Measurements from ENCODE around the gene CD44. TPM values are rescaled to one million over a fixed set of nuclear protein-coding genes. Genes with fewer than 3 reads are reported as not detected.
A peak's percentile ranks its signal among the peaks of the same experiment; 100 is the strongest.

CD44 gene
- total RNA-seq, 1 donor from 2014 or later, result 268 TPM

- DNase-seq (ENCODE audit: low read depth), result no peak
- no peaks in the 10 kb centered on the region for H3K36me3 ChIP-seq (ENCODE audit: control insufficient read depth, insufficient read depth, low read length)
Measured at GRCh38 chr11:35163702-35164496, 24.9 kb downstream of the CD44 start.

GRCh38 chr11:35165030-35165422 is 26.1 kb downstream of the CD44 start:
- no peak for TF ChIP-seq CTCF (IDR thresholded peaks at IDR 0.05; ENCODE audit: insufficient read depth, low read length, poor library complexity, severe bottlenecking)

More at GRCh38 chr11:35163702-35164496, 24.9 kb downstream of the CD44 start:
- peak; percentile 43 for TF ChIP-seq CTCF (IDR thresholded peaks at IDR 0.05; ENCODE audit: insufficient read depth, low read length, poor library complexity, severe bottlenecking)
- Histone ChIP-seq H3K4me3 (ENCODE audit: low read depth, low read length) (no peak overlapping the region), H3K27me3 (ENCODE audit: control insufficient read depth, insufficient read depth, low read length) (no peaks in the 10 kb centered on the region)

DNA sequence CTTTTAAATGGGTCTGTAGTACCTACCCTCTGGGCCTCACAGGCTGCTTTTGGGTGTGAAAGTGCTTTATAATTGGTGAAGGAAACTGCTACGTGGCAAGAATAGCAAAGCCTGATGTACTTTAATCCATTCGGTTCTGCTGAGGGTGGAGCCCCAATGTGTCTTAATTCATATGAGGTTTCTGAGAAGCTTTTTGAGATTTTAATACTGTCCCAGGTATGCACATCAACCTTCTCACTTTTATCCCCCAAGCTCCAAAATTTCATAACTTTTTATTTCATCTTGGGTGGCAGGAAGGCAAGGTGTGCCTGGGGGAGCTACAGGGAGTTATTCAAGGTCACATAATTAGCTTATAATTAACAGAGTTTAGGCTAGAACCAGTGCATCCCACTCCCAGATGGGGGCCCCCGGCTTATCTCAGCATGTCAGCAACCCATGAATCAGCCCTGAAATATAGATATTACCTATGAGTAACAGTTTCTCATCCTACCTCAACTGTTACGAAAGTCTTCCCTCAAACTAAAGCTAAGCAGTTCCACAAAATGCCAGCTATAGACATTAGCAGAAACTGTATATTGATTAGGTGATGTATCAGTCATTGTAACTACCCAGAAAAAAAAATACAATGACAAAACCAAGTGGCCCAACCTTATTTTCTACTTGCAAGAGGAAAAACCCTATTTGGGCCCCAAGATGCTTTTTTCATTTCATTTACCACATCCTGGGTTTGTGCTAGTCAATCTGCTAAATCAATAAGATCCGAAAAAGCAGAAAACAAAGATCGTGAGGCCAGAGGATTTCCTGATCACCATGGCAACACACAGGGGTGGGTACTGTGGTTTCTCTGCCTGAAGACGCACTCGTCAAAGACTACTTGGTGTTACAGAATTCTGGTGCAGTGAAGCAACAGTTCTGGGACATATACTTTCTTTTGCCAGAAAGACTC is 26.7 kb downstream of the CD44 start:
- DNase-seq (ENCODE audit: low read depth), result no peak
- TF ChIP-seq CTCF (IDR thresholded peaks at IDR 0.05; ENCODE audit: insufficient read depth, low read length, poor library complexity, severe bottlenecking), result no peak
- Histone ChIP-seq H3K36me3 (ENCODE audit: control insufficient read depth, insufficient read depth, low read length) (no peaks in the 10 kb centered on the region), H3K4me3 (ENCODE audit: low read depth, low read length) (no peak overlapping the region), H3K27me3 (ENCODE audit: control insufficient read depth, insufficient read depth, low read length) (no peaks in the 10 kb centered on the region)

More at GRCh38 chr11:35165030-35165422, 26.1 kb downstream of the CD44 start:
- DNase-seq (ENCODE audit: low read depth), result no peak
- H3K27me3 ChIP-seq (ENCODE audit: control insufficient read depth, insufficient read depth, low read length), result no peaks in the 10 kb centered on the region
- no peaks in the 10 kb centered on the region for H3K36me3 ChIP-seq (ENCODE audit: control insufficient read depth, insufficient read depth, low read length)
- no peak overlapping the region for H3K4me3 ChIP-seq (ENCODE audit: low read depth, low read length)

DNA sequence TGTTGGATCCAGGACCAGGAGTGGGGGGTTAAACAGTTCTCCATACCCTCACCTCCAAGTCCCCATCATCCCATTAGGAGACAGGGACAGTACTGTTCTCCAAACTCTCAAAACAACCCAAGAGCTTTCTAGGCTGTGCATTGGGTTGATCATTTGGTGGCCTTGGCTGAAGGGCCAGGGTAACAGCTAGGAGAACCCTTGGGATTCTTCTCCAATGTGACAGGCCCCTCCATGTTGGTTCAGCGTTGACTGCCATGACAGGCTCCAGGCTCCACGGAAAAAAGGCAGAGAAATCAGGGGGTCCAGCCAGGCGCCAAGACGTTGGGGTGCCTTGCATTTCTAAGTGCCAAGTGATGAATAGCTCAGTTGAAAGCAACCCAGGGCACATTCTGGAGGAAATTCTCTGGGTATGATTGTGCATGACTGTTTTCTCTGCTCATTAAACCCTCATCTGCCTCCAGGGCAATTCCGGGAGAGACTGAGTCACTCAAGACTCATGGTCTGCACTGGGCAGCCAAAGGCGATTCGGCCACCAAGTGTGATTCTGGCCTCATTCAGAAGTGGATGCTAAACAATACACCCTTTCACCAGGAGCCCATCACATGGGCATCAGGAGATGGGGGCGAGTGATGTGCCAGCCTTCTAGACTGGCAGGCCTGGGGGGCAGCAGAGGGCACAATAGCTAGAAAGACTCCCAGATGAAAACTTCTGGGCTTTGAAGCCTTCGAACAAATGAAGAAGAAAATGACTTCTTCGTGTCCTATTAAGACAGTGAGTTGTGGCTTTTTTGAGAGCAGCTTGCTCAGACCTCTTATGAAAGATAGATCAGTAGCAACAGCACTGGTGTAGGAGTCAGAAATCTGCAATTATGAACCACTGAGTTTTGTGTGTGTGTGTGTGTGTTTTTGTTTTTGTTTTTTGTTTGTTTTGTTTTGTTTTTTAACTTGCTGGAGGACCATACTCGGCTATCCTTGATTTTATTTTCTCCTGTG is 27.7 kb downstream of the CD44 start:
- Histone ChIP-seq H3K27me3 (ENCODE audit: control insufficient read depth, insufficient read depth, low read length) (no peaks in the 10 kb centered on the region), H3K4me3 (ENCODE audit: low read depth, low read length) (no peak overlapping the region), H3K36me3 (ENCODE audit: control insufficient read depth, insufficient read depth, low read length) (no peaks in the 10 kb centered on the region)
- peak; percentile 23 for TF ChIP-seq CTCF (IDR thresholded peaks at IDR 0.05; ENCODE audit: insufficient read depth, low read length, poor library complexity, severe bottlenecking)
- peak; percentile 93 for DNase-seq (ENCODE audit: low read depth)

DNA sequence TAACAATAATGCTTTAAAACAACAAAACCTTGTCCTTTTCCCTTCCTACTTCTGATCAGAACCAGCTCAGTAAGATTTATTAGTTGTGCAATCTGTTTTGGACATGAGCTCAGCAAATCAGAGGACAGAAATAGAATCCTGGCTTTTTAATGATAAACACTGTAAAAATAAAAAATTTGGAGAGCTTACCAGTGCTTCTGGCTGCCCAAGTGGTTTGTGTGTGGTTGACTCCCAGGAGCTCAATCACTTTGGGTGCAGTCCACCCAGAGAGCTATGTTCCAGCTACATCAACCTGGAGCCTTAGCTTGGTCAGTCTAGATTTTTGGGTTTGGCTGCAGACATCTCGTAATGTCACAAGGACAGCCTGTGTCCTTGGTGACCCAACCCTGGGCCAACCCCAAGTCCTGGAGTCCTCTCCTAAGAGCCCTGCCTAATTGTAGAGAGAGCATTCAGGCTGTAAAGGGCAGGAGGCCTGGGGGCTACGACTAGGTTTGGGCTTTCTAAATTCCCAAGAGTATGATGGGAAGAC is 28.5 kb downstream of the CD44 start:
- DNase-seq (ENCODE audit: low read depth), result no peak
- Histone ChIP-seq H3K27me3 (ENCODE audit: control insufficient read depth, insufficient read depth, low read length) (no peaks in the 10 kb centered on the region), H3K4me3 (ENCODE audit: low read depth, low read length) (no peak overlapping the region), H3K36me3 (ENCODE audit: control insufficient read depth, insufficient read depth, low read length) (no peaks in the 10 kb centered on the region)
- no peak for TF ChIP-seq CTCF (IDR thresholded peaks at IDR 0.05; ENCODE audit: insufficient read depth, low read length, poor library complexity, severe bottlenecking)

Data from kidney epithelial cell (primary cell).